ENCODE results near the gene UBR2. TPM values are rescaled to one million over a fixed set of nuclear protein-coding genes. Genes with fewer than 3 reads are reported as not detected.

UBR2 gene
- total and polyA plus RNA-seq, 2 donors (not counting 3 experiments of a cell fraction or from before 2014, with no cell fraction given): 8.0 to 22.3 TPM

DNA sequence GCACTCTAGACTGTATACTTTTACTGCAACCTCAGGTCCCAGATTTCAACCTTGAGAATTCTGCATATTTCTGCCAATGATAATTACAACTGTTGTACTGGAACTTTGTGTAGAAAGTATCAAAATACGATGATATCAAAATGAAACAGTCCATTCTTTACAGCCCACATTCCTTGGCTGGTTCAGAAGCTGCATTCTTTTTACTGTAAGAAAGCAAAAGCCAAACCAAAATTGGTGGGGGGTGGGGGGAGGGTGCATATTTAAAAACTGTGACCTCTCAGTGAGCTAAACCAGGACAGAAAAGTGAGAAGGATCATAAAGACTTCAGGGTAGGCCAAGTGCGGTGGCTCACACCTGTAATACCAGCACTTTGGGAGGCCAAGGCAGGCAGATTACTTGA lies 41.8 kb upstream of the UBR2 start:
- H3K27ac ChIP-seq (ENCODE audit: insufficient read depth, low read depth, low read length): no peak overlapping the region
- no peak overlapping the region for H3K4me3 ChIP-seq (replicated peaks in 1 of 3; ENCODE audit: insufficient read depth in 1 of 3, low read depth in 1 of 3, low read length in 3 of 3)
- H4K20me1 ChIP-seq (replicated peaks; ENCODE audit: control insufficient read depth, extremely low read depth, insufficient read depth, low read length): no peaks in the 10 kb centered on the region
- no peak overlapping the region for H3K4me2 ChIP-seq (ENCODE audit: insufficient read depth, low read length)
- DNase-seq (ENCODE audit: low read depth, low spot score): no peak
- no peak for FAIRE-seq
- H3K9me3 ChIP-seq (replicated peaks; ENCODE audit: control insufficient read depth, insufficient read depth, low read length): no peaks in the 10 kb centered on the region
- TF ChIP-seq GATA2 (IDR thresholded peaks at IDR 0.05; ENCODE audit: insufficient read depth, insufficient read length, low read depth, low read length): no peak
- TF ChIP-seq POLR2AphosphoS5 (IDR thresholded peaks at IDR 0.05; ENCODE audit: insufficient read depth, low read depth, low read length): no peak
- TF ChIP-seq, protein P1, sequence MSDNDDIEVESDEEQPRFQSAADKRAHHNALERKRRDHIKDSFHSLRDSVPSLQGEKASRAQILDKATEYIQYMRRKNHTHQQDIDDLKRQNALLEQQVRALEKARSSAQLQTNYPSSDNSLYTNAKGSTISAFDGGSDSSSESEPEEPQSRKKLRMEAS (IDR thresholded peaks at IDR 0.05; ENCODE audit: insufficient read depth, insufficient read length): no peak
- no peak for TF ChIP-seq FOS (IDR thresholded peaks at IDR 0.05; ENCODE audit: borderline replicate concordance, insufficient read depth, low read length)
- TF ChIP-seq EZH2 (IDR thresholded peaks at IDR 0.05; ENCODE audit: borderline replicate concordance, low read depth, low read length, severe bottlenecking): no peak
- BruUV-seq (replicated peaks): no TSS peak
- dilution Hi-C loops (cut with MboI; ENCODE audit: extremely low pct_ligation_motif_present, low sequenced_read_pairs) (no loop called here), intact Hi-C loops (cut with micrococcal nuclease) (no loop called here)
- H3K36me3 ChIP-seq (ENCODE audit: control insufficient read depth in 2 of 2, extremely low read depth in 1 of 2, insufficient read depth in 2 of 2, low read length in 2 of 2): no peaks in the 10 kb centered on the region
- H3K79me2 ChIP-seq (ENCODE audit: control insufficient read depth, insufficient read depth, low read length): no peaks in the 10 kb centered on the region
- no peak overlapping the region for H3K9ac ChIP-seq (replicated peaks; ENCODE audit: extremely low read depth, insufficient read depth, low read length)
- POLR2A ChIA-PET: no interaction called here
- H3K27me3 ChIP-seq (ENCODE audit: control insufficient read depth in 2 of 2, insufficient read depth in 2 of 2, low read length in 2 of 2): no peaks in the 10 kb centered on the region
- no peak overlapping the region for H2AFZ ChIP-seq (ENCODE audit: low read depth, low read length)
- no peaks in the 10 kb centered on the region for H3K4me1 ChIP-seq (ENCODE audit: control insufficient read depth, extremely low read depth, insufficient read depth, low read length)
- CTCF ChIA-PET: interaction anchor here (1.4 to 1.5 kb wide), 2 partner anchors 12 to 26 kb away, joined by 3 to 4 read pairs; no protein-coding TSS in a partner anchor
- H3K9me1 ChIP-seq (replicated peaks; ENCODE audit: control insufficient read depth, extremely low read depth, insufficient read depth, low read length): no peaks in the 10 kb centered on the region

DNA sequence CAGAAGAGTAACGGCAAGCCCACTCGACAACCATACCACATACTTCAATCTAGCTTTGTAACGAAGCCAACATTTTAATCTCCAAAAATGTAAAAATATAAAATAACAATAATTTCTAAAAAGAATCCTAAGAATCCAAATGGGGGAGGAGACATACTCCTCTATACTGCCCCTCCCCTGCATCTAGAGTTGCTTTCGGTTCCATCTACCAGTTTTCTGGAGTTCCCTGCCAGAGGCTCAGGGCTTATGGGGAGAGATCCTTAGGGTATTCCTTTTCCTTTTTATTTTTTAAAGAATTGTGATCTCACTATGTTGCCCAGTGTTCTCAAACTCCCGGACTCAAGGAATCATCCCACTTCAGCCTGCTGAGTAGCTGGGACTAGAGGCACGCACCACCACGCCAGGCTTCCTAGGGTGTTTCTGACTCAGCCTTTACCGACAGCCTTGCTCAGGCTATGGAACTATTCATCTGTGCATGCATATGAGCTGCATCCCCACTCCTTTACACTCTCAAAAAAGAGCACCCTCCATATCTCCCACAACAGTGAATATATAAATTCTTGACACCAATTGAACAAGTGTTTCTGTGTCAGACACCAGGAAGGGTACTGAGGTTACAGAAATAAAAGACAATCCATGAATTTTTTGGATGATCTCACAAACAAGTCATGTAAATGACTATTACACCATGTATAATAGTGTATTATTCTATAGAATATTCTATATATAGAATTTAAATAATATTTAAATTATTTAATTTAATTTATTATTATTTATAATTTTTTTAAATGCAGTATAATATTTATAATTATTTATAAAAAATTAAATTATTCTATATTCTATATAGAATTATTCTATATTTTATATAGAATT lies 40.7 kb upstream of the UBR2 start:
- Histone ChIP-seq H3K4me1 (ENCODE audit: control insufficient read depth, extremely low read depth, insufficient read depth, low read length) (no peaks in the 10 kb centered on the region), H3K27me3 (ENCODE audit: control insufficient read depth in 2 of 2, insufficient read depth in 2 of 2, low read length in 2 of 2) (no peaks in the 10 kb centered on the region), H3K4me3 (replicated peaks in 1 of 3; ENCODE audit: insufficient read depth in 1 of 3, low read depth in 1 of 3, low read length in 3 of 3) (no peak overlapping the region), H2AFZ (ENCODE audit: low read depth, low read length) (no peak overlapping the region), H3K9ac (replicated peaks; ENCODE audit: extremely low read depth, insufficient read depth, low read length) (no peak overlapping the region), H3K27ac (ENCODE audit: insufficient read depth, low read depth, low read length) (no peak overlapping the region), H3K36me3 (ENCODE audit: control insufficient read depth in 2 of 2, extremely low read depth in 1 of 2, insufficient read depth in 2 of 2, low read length in 2 of 2) (no peaks in the 10 kb centered on the region), H4K20me1 (replicated peaks; ENCODE audit: control insufficient read depth, extremely low read depth, insufficient read depth, low read length) (no peaks in the 10 kb centered on the region), H3K4me2 (ENCODE audit: insufficient read depth, low read length) (no peak overlapping the region), H3K9me1 (replicated peaks; ENCODE audit: control insufficient read depth, extremely low read depth, insufficient read depth, low read length) (no peaks in the 10 kb centered on the region), H3K9me3 (replicated peaks; ENCODE audit: control insufficient read depth, insufficient read depth, low read length) (no peaks in the 10 kb centered on the region), H3K79me2 (ENCODE audit: control insufficient read depth, insufficient read depth, low read length) (no peaks in the 10 kb centered on the region)
- DNase-seq (ENCODE audit: low read depth, low spot score) (no peak), FAIRE-seq (no peak)
- dilution Hi-C loops (cut with MboI; ENCODE audit: extremely low pct_ligation_motif_present, low sequenced_read_pairs) (no loop called here), intact Hi-C loops (cut with micrococcal nuclease) (no loop called here)
- TF ChIP-seq JUN (IDR thresholded peaks at IDR 0.05; ENCODE audit: borderline replicate concordance, insufficient read depth, insufficient read length, low read depth): no peak
- TF ChIP-seq GATA2 (IDR thresholded peaks at IDR 0.05; ENCODE audit: insufficient read depth, insufficient read length, low read depth, low read length): no peak
- no peak for TF ChIP-seq POLR2A (IDR thresholded peaks at IDR 0.05; ENCODE audit: low read depth, low read length)
- no peak for TF ChIP-seq EZH2 (IDR thresholded peaks at IDR 0.05; ENCODE audit: borderline replicate concordance, low read depth, low read length, severe bottlenecking)
- no peak for TF ChIP-seq MYC (IDR thresholded peaks at IDR 0.05; ENCODE audit: low read depth, low read length)
- TF ChIP-seq CTCF (IDR thresholded peaks at IDR 0.05; ENCODE audit: extremely low read depth in 1 of 2, insufficient read depth in 1 of 2, low read depth in 1 of 2, low read length in 2 of 2): no peak
- TF ChIP-seq POLR2AphosphoS5 (IDR thresholded peaks at IDR 0.05; ENCODE audit: insufficient read depth, low read depth, low read length): no peak
- no peak for TF ChIP-seq FOS (IDR thresholded peaks at IDR 0.05; ENCODE audit: borderline replicate concordance, insufficient read depth, low read length)
- TF ChIP-seq, protein P1 (IDR thresholded peaks at IDR 0.05; ENCODE audit: insufficient read depth, insufficient read length): no peak
- no TSS peak for BruUV-seq (replicated peaks)
- ChIA-PET CTCF (interaction anchor here (1.5 kb wide), 1 partner anchor 24 kb away, joined by 4 read pairs; no protein-coding TSS in a partner anchor), POLR2A (no interaction called here)

Data from endothelial cell of umbilical vein (primary cell).